Islet of Langerhans (tissue), 1 donor: ENCODE data around the gene STAP2.

Experiments used
- FAIRE-seq: peaks from one replicate; lab custom pipeline; 2011; peaks lifted over from hg19 to GRCh38; lab: Jason Lieb, UNC

The STAP2 gene

GRCh38 chr19:4338441-4339355 is at the start of gene STAP2:
Gene STAP2, minus strand, starts transcription at chr19:4338827. Its CDS starts 74 bp downstream, at chr19:4338753.
- FAIRE-seq = no peak

- no peak for FAIRE-seq
Observed at GRCh38 chr19:4386041-4386782, 47.6 kb upstream of the STAP2 start.

- FAIRE-seq = no peak
Observed at GRCh38 chr19:4385291-4386040, 46.8 kb upstream of the STAP2 start.

DNA sequence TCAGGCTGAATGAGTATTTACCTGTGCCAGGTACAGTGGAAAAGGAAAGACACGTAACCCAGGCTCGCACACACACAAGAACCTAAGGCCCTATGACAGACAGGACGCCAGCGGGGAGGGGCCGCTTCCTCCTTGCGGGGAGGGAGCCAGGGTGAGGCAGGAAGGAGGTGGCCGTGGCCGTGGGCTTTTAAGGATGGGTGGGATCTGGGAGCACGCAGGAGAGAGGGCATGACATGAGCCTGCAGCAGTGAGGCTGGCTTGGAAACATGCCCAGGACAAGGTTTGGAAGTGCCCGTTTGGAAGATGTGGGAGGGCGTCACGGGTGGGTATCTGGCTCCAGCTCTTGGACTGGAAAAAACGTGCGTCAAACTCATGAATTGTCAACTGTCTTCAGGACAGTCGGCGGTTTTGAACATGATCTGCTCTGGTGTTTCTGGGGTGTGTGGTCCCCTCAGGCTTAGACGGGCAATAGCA is 41.7 kb upstream of the STAP2 start:
- no peak for FAIRE-seq

DNA sequence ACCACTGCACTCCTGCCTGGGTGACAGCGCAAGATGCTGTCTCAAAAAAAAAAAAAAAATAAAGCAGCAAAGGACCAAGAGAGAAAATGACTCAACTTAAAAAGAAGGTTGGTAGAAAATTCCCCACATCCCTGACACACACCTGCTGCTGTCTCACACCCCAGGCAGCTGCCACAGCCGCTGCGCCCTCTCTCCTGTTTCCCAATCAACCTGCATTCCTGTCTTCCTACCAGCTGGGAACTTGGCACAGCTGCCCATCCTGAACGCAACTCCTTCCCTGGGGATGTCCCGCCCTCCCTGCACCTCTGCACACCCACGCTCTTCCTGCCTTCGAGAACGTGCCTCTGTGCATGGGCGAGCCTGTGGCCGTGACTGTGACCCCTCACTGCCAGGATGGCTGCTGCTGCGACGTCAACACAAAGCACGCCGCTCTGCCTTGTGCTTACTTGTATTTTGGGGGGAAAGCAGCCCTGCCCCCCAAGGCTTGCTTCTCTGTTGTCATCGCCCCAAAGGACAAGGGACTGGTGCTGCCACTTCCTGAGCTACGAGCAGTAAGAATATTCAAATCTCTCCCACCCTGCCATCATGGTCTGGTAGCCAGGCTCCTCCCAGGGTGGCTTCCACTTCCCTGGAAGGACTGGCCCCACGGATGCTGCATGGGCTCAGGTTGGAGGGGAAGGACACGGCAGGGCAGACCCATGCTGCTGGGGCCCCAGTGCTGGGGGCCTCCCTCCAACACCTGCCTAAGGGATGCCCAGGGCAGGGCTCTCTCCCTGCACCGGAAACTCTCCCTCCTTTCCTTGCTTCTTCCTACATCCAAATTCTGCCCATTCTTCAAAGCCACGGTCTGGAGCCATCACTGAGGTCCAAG is 41.0 kb upstream of the STAP2 start:
- no peak for FAIRE-seq

DNA sequence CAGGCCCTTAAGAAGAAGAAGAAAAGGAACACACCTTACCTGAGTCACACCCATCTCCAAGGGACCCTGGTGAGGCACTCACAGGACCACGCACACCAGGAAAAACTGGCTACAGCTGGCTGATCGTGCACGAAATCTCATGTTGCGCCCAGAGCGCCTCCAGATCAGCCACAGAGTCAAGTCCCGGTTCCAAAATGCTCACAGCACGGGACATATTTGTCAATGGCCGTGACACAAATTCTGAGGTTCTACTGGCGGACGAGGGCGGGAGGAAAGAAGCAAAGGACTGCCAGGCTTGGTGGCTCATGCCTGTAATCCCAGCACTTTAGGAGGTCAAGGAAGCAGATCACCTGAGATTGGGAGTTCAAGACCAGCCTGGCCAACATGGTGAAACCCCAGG is 40.3 kb upstream of the STAP2 start:
- no peak for FAIRE-seq

DNA sequence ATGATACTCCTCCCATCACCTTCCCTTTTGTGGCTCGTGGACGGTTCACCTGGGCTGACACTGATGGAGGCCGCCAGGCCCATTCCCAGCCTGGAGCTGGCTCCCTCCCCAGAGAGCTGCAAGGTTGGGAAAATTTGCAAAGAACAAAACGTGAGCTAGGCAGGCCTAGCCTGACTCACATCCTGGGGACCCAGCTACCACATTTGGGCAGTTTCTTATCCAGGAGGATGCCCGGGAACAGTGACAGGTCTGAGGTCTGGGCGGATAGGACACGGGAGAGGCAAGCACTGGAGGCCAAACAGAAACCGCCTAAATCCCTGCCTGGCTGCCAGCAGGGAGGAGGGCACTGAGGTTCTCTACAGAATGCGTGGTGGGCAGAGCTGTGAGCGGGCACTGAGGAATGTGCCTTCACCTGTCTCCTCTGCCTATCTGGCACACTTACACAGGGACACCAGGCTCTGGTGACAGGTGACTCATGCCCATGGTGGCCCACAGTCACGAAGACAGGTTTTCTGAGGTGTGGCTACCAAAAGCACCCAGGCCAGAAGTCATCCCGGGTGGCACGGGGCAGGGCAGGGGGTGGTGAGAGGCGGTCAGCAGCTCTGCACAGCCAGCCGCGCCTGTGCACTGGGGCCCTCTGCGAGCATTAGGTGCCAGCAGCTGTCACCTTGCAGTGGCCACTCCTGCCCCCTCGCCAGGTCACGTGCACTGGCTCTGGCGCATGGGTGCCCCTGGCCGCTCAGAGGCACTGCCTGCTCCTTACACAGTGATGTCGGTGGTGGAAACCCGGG is 38.6 kb upstream of the STAP2 start:
- FAIRE-seq = no peak

- FAIRE-seq = no peak
Observed at GRCh38 chr19:4376671-4376990, 38.0 kb upstream of the STAP2 start.

DNA sequence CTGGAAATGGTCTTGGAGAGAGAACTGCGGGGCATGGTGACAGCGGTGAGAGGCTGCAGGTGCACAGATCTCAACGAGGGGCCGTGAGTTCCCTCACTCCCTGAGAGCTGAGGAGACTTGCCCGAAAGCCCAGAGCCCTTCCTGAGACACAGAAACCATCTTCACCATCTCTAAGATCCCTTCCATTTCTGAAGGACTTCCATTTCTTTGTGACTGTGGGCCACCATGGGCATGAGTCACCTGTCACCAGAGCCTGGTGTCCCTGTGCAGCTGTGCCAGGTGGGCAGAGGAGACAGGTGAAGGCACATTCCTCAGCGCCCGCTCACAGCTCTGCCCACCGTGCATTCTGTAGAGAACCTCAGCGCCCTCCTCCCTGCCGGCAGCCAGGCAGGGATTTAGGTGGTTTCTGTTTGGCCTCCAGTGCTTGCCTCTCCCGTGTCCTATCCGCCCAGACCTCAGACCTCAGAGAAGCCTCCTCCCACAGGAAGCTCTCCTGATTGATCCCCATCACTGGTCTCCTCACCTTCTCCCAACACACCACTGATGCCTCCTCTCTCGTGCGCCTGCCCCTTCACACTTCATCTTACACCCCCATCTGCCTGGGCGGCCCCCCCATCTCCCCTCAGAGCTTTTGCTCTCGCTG is 37.5 kb upstream of the STAP2 start:
- FAIRE-seq = no peak

- FAIRE-seq = no peak
Observed at GRCh38 chr19:4375164-4376027, 36.8 kb upstream of the STAP2 start.

GRCh38 chr19:4374498-4375163 is 36.0 kb upstream of the STAP2 start:
- FAIRE-seq = no peak

- no peak for FAIRE-seq
Observed at GRCh38 chr19:4373601-4374497, 35.2 kb upstream of the STAP2 start.

DNA sequence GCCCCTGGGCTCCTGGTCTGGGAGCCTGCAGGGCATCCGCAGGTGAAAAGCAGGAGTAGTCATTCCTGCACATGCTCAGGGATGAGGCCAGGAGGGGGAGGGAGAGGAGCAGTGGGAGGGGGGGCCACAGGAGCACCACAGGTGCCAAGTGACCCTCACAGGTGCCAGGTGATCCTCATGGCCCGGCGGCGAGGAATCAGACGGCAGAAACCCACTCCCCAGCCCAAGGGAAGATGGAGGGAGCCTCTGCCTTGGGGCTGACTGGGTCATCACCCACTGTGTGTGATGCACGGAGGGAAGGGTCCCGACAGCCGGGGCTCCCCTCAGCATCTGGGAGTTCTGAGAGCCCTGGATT is 34.4 kb upstream of the STAP2 start:
- no peak for FAIRE-seq

DNA sequence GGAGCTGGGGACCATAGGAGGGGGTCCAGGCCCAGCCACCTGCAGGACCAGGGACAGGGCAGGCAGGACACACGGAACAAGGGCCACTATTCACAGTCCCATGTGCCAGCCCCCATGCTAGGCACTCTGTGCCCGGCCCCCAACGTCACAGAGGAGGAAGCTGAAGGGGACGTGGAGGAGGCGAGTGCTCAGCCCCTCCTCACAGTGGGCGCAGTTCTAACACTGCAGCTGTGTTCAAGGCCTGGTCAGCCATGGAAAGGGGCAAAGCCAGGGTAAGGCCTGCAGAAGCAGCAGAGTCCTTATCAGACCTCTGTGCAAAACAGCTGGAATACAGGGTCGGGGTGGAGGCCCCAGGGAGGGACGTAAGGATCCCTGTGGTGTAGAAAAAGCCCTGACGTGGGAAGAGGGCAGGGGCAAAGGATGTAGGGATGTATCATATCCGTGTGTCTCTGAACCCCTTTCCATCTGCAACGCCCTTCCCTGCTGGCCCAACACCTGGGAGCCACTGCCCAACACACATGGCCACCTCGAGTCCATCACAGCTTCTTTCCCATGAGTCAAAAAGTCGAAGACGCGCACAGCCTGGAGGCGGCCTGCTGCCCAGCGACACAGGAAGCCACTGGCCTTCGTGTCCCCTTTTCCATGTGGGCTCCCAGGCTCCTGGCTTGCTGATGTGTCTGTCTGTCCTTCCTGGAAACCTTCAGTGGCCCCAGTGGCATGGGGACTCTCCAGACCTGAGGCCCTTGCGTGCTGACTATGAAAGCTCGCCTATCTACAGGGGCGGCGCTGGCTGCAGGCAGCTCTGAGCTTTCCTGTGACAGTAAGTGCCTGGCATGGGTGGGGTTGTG is 33.8 kb upstream of the STAP2 start:
- FAIRE-seq = no peak

- no peak for FAIRE-seq
Observed at GRCh38 chr19:4371247-4372164, 32.9 kb upstream of the STAP2 start.
